Measurements from ENCODE around the gene CPZ. TPM values are rescaled to one million over a fixed set of nuclear protein-coding genes. Genes with fewer than 3 reads are reported as not detected.

CPZ gene
- polyA plus RNA-seq, 4 donors = 19.9 to 33.1 (median 20.1) TPM

Other genes starting within 250 kb of the CPZ start
- gene ACOX3, start 152.0 kb upstream of the CPZ start, polyA plus RNA-seq (ENCODE audit: insufficient read length in 4 of 4) = 10 to 100 TPM; 15.0 to 17.5 (median 15.7) TPM
- gene TRMT44, start 152.0 kb upstream of the CPZ start, polyA plus RNA-seq (ENCODE audit: insufficient read length in 4 of 4) = 10 to 100 TPM; 14.2 to 16.4 (median 15.5) TPM
- gene GPR78, start 12.4 kb upstream of the CPZ start, polyA plus RNA-seq (ENCODE audit: insufficient read length in 4 of 4) = under 1 TPM; 0.55 to 0.89 (median 0.82) TPM

Measured in right renal pelvis (tissue), 4 donors.